ENCODE results near the gene R3HDM4. TPM values are rescaled to one million over a fixed set of nuclear protein-coding genes. Genes with fewer than 3 reads are reported as not detected.

R3HDM4 gene
- total and polyA plus RNA-seq, 9 of the 15 experiments (the other 6 are each of a cell fraction or from before 2014, with no cell fraction given), result 3.2 to 154 (median 59.0) TPM

DNA sequence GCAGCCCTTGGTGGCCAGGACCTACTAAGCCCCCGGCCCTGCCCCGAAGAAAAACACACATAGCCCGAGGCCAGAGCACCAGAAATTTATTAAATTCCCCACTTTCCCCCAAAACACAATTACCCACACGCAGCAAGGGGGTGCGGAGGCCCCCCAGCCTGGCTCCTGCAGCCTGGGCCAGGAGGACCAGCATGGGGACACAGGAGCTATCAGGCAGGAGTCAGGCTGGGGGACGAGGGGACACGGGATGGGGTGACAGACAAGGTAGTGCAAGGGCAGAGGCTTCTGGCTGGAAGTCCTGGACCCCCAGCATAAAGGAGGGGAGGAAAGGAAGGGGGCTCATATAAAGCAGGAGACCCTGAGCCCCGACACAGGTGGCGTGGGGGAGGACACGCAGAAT lies 16.6 kb downstream of the R3HDM4 start:
- no peaks in the 10 kb centered on the region for H3K27me3 ChIP-seq (ENCODE audit: control insufficient read depth in 2 of 2, insufficient read depth in 2 of 2, low read length in 2 of 2)
- H3K4me3 ChIP-seq, result no peak overlapping the region
- peaks cover 39% of the 10 kb centered on the region; the same call in 2 of the 3 replicates for H3K36me3 ChIP-seq (ENCODE audit: control insufficient read depth, insufficient read depth, low read length)
- WGBS (ENCODE audit: insufficient coverage, low coverage, missing lambda C conversion rate), result 82% methylated on average over 9 of the region's 10 CpGs
- CTCF ChIA-PET (ENCODE audit: low intra/inter-chr PET ratio), result no interaction called here
- peaks cover 5% of the 10 kb centered on the region for H3K9me1 ChIP-seq (ENCODE audit: control insufficient read depth, insufficient read depth, low read length)
- peaks cover 18 to 65% of the 10 kb centered on the region in 2 experiments for H3K4me1 ChIP-seq (replicated peaks in 1 of 2; ENCODE audit: control insufficient read depth in 2 of 2, insufficient read depth in 2 of 2, low read length in 2 of 2)
- H3K27ac ChIP-seq (ENCODE audit: extremely low read depth, low read depth, low read length), result no peak overlapping the region
- H3K4me2 ChIP-seq (ENCODE audit: insufficient read depth, low read length), result no peak overlapping the region
- in situ Hi-C loops (cut with MboI) (no loop called here), intact Hi-C loops (cut with micrococcal nuclease) (no loop called here)
- peaks cover 24% of the 10 kb centered on the region for H3K79me2 ChIP-seq (ENCODE audit: control insufficient read depth, insufficient read depth, low read length)
- BruUV-seq (replicated peaks), result no TSS peak
- peaks cover 14% of the 10 kb centered on the region for H4K20me1 ChIP-seq (replicated peaks; ENCODE audit: control insufficient read depth, insufficient read depth, low read length)
- H3K9ac ChIP-seq (ENCODE audit: insufficient read depth in 1 of 2, low read depth in 2 of 2, low read length in 2 of 2), result peak overlapping the region in 1 of 2 experiments; percentile 35; a peak in 2 of 4 replicates
- no peak for TF ChIP-seq SNRNP70 (optimal IDR thresholded peaks at IDR 0.05; ENCODE audit: low read depth, low read length)
- peak; percentile 71 for TF ChIP-seq POLR2G (IDR thresholded peaks at IDR 0.05; ENCODE audit: low read depth, low read length)
- TF ChIP-seq ZBTB7A (IDR thresholded peaks at IDR 0.05; ENCODE audit: borderline replicate concordance, control insufficient read depth, low read depth, low read length), result peak; percentile 19; the same call in 1 of the 2 replicates
- peak; percentile 57 for TF ChIP-seq RBM22 (IDR thresholded peaks at IDR 0.05; ENCODE audit: low read depth, low read length, poor library complexity, severe bottlenecking)
- TF ChIP-seq KDM2B (CRISPR knock-in tag; IDR thresholded peaks at IDR 0.05), result no peak
- no peak for TF ChIP-seq BDP1 (IDR thresholded peaks at IDR 0.05; ENCODE audit: insufficient read depth, insufficient read length)
- POLR2A ChIA-PET, result interaction anchor here (0.9 to 2.4 kb wide), 2 partner anchors 11 to 15 kb away, joined by 3 to 21 read pairs; no protein-coding TSS in a partner anchor
- no peaks in the 10 kb centered on the region for H3K9me3 ChIP-seq (replicated peaks; ENCODE audit: control insufficient read depth, insufficient read depth, low read depth, low read length)
- no peak for ATAC-seq
- no peak for DNase-seq (ENCODE audit: extremely low read depth in 1 of 4, low spot score in 3 of 4)
- FAIRE-seq, result no peak
- no peak overlapping the region for H2AFZ ChIP-seq (ENCODE audit: low read depth, low read length)

All from K562 (cell line).